OCI-LY1 (cell line): ENCODE results near the gene MRPS27.

Experiments
- CTCF ChIP-seq: fragments of 200-600 bp; sonication (generic), shearing (Covaris generic); IDR thresholded peaks from 2 replicates; pipeline ENCODE4 v1.5.1; 2017; ENCODE audit warnings: mild to moderate bottlenecking, antibody characterized with exemption, low read length, moderate library complexity, mixed read lengths
- EZH2 ChIP-seq: fragments of 200-600 bp; sonication (generic), shearing (Covaris generic); IDR thresholded peaks from 2 replicates; pipeline ENCODE4 v1.8.0; 2017; ENCODE audit warnings: borderline replicate concordance, mixed run types, mild to moderate bottlenecking, antibody characterized with exemption, low read length, moderate library complexity, mixed read lengths

GRCh38 chr5:72283358-72283757, 36.7 kb downstream of the MRPS27 start:
- TF ChIP-seq CTCF: no peak
- no peak for TF ChIP-seq EZH2
